Measurements from ENCODE around the gene MYL7.

DNA sequence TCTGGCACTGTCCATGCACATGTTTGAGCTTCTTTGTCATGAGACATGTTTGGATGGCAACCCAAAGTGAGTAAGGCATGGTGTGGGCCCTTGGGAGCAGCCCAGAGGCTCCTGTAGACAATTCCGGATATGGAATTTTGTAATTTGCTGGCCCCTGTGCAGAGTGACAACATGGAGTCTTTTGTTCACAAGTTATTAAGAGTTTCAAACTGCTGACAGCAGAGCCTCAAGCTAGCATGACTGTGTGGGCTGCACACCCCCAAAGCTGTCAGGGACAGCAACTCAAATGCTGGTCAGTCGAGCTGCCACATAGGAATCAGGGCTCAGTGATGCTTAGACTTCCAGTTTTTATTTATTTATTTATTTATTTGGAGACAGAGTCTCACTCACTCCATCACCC, 7.0 kb upstream of the MYL7 start:
- TF ChIP-seq, protein P1, sequence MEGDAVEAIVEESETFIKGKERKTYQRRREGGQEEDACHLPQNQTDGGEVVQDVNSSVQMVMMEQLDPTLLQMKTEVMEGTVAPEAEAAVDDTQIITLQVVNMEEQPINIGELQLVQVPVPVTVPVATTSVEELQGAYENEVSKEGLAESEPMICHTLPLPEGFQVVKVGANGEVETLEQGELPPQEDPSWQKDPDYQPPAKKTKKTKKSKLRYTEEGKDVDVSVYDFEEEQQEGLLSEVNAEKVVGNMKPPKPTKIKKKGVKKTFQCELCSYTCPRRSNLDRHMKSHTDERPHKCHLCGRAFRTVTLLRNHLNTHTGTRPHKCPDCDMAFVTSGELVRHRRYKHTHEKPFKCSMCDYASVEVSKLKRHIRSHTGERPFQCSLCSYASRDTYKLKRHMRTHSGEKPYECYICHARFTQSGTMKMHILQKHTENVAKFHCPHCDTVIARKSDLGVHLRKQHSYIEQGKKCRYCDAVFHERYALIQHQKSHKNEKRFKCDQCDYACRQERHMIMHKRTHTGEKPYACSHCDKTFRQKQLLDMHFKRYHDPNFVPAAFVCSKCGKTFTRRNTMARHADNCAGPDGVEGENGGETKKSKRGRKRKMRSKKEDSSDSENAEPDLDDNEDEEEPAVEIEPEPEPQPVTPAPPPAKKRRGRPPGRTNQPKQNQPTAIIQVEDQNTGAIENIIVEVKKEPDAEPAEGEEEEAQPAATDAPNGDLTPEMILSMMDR (IDR thresholded peaks at IDR 0.05; ENCODE audit: low read depth, low read length, poor library complexity, severe bottlenecking): no peak
- no peak for TF ChIP-seq EZH2phosphoT487 (IDR thresholded peaks at IDR 0.05; ENCODE audit: borderline replicate concordance, low read length)

Measured in DOHH2 (cell line).